HG03469 (cell line): ENCODE data around the gene TRRAP.

Experiments
- ATAC-seq: cut with Tn5 transposase; IDR thresholded peaks from one replicate; pipeline ENCODE4 v1.9.1; 2021; ENCODE audit warnings: mild to moderate bottlenecking, moderate library complexity, moderate number of reproducible peaks; ENCODE audit not compliant: unreplicated experiment

Gene TRRAP

GRCh38 chr7:98887038-98887437 is 8.7 kb downstream of the TRRAP start:
- ATAC-seq = no peak

- ATAC-seq = no peak
Measured at GRCh38 chr7:98892609-98893008, 14.3 kb downstream of the TRRAP start.

- ATAC-seq = no peak
Measured at GRCh38 chr7:98899816-98900215, 21.5 kb downstream of the TRRAP start.

GRCh38 chr7:98900815-98901214 is 22.5 kb downstream of the TRRAP start:
- no peak for ATAC-seq

GRCh38 chr7:98902523-98902922 is 24.2 kb downstream of the TRRAP start:
- ATAC-seq = no peak

- ATAC-seq = no peak
Measured at GRCh38 chr7:98903246-98903645, 24.9 kb downstream of the TRRAP start.

GRCh38 chr7:98907570-98907969 is 29.2 kb downstream of the TRRAP start:
- no peak for ATAC-seq

GRCh38 chr7:98908585-98908984 is 30.3 kb downstream of the TRRAP start:
- ATAC-seq = no peak

- ATAC-seq = no peak
Measured at GRCh38 chr7:98909487-98909886, 31.2 kb downstream of the TRRAP start.

- ATAC-seq = no peak
Measured at GRCh38 chr7:98910427-98910826, 32.1 kb downstream of the TRRAP start.

- ATAC-seq = no peak
Measured at GRCh38 chr7:98911916-98912315, 33.6 kb downstream of the TRRAP start.

GRCh38 chr7:98913026-98913425 is 34.7 kb downstream of the TRRAP start:
- no peak for ATAC-seq

GRCh38 chr7:98913612-98914011 is 35.3 kb downstream of the TRRAP start:
- no peak for ATAC-seq

GRCh38 chr7:98917331-98917730 is 39.0 kb downstream of the TRRAP start:
- ATAC-seq = no peak

- ATAC-seq = no peak
Measured at GRCh38 chr7:98921608-98922372, 43.5 kb downstream of the TRRAP start.

GRCh38 chr7:98922392-98923187 is 44.3 kb downstream of the TRRAP start:
- ATAC-seq = no peak

GRCh38 chr7:98923512-98923911 is 45.2 kb downstream of the TRRAP start:
- ATAC-seq = no peak

- ATAC-seq = no peak
Measured at GRCh38 chr7:98927125-98927524, 48.8 kb downstream of the TRRAP start.

GRCh38 chr7:98930464-98930863 is 52.1 kb downstream of the TRRAP start:
- ATAC-seq = no peak

GRCh38 chr7:98930921-98931320 is 52.6 kb downstream of the TRRAP start:
- no peak for ATAC-seq

- no peak for ATAC-seq
Measured at GRCh38 chr7:98933321-98933720, 55.0 kb downstream of the TRRAP start.

- ATAC-seq = no peak
Measured at GRCh38 chr7:98934267-98934666, 55.9 kb downstream of the TRRAP start.
